Neutrophil (primary cell): ENCODE data around the gene CDK1.
"Not testable (repeated sequence)": the region's sequence is repeated elsewhere in the genome, so short reads cannot be mapped to it uniquely, and the experiment has no call there.

Source experiments
- H3K27ac ChIP-seq: fragments of 200-600 bp; sonication (generic); 2 replicates; pipeline ENCODE4 v1.5.1; 2016; ENCODE audit warnings: mild to moderate bottlenecking, moderate library complexity
- H3K27me3 ChIP-seq: fragments of 200-600 bp; sonication (generic); 2 replicates; pipeline ENCODE4 v1.6.0; 2016; ENCODE audit warnings: mild to moderate bottlenecking
- H3K36me3 ChIP-seq: fragments of 200-600 bp; sonication (generic); 2 replicates; pipeline ENCODE4 v1.5.1; 2017
- H3K4me1 ChIP-seq, 2 experiments: fragments of 200-600 bp in 1 of 2; sonication (generic) in 1 of 2; 1 replicate in 1 of 2; 2 replicates in 1 of 2; pipeline versions ENCODE4 v1.5.1 to v1.6.1; 2013 to 2016; ENCODE audit warnings: low read depth in 1 of 2, low read length in 1 of 2, mild to moderate bottlenecking in 1 of 2, moderate library complexity in 1 of 2; ENCODE audit not compliant: control insufficient read depth in 1 of 2, insufficient read depth in 1 of 2
- H3K4me3 ChIP-seq, 2 experiments: fragments of 200-600 bp in 1 of 2; sonication (generic) in 1 of 2; 1 replicate in 1 of 2; 2 replicates in 1 of 2; pipeline ENCODE4 v1.5.1; 2013 to 2016; ENCODE audit warnings: low read depth in 1 of 2, low read length in 1 of 2, mild to moderate bottlenecking in 1 of 2, moderate library complexity in 1 of 2
- H3K9me3 ChIP-seq: fragments of 200-600 bp; sonication (generic); 2 replicates; pipeline ENCODE4 v1.5.1; 2016
- TF ChIP-seq, protein P1 (sequence below): fragments of 200-600 bp; sonication (generic); IDR thresholded peaks from 2 replicates; pipeline ENCODE4 v1.5.1; 2016; ENCODE audit warnings: antibody characterized with exemption

CDK1 gene

DNA sequence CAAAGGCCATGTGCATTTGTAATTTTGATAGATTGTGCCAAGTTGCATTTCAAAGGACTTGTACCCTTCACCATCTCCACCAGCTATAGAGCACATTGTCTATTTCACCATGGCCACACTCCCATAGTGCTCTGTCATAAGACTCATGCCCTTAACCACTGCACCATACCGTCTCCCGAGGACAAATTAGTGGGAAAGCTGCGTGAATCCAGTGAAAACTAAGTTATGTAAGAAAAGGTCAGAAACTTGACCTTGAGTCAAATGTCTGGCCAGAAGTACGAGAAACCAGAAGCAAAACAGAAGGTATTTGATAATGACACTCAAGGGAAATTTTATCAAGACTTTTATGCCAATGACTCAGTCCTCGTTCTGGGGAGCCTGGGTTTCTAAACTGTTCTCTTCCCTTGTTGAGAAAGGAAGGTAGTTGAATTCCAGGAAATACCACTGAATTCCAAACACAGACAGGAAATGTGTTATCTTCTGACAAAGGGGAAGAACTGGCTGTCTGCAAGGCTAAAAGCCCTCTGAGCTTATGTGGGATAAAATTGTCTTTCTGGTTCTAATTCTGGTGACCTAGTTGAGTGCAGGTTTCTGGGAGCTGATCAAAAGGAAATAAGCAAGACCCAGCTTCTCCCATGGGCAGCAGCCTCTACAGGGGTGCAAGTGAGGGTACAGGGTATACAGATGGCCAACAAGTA, 49.7 kb downstream of the CDK1 start:
- TF ChIP-seq, protein P1, sequence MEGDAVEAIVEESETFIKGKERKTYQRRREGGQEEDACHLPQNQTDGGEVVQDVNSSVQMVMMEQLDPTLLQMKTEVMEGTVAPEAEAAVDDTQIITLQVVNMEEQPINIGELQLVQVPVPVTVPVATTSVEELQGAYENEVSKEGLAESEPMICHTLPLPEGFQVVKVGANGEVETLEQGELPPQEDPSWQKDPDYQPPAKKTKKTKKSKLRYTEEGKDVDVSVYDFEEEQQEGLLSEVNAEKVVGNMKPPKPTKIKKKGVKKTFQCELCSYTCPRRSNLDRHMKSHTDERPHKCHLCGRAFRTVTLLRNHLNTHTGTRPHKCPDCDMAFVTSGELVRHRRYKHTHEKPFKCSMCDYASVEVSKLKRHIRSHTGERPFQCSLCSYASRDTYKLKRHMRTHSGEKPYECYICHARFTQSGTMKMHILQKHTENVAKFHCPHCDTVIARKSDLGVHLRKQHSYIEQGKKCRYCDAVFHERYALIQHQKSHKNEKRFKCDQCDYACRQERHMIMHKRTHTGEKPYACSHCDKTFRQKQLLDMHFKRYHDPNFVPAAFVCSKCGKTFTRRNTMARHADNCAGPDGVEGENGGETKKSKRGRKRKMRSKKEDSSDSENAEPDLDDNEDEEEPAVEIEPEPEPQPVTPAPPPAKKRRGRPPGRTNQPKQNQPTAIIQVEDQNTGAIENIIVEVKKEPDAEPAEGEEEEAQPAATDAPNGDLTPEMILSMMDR: no peak
- H3K36me3 ChIP-seq: no peaks in the 10 kb centered on the region
- no peak overlapping the region for H3K27ac ChIP-seq
- no peaks in the 10 kb centered on the region for H3K9me3 ChIP-seq
- H3K4me3 ChIP-seq: no peak overlapping the region
- H3K4me1 ChIP-seq: no peaks in the 10 kb centered on the region
- H3K27me3 ChIP-seq: no peaks in the 10 kb centered on the region

DNA sequence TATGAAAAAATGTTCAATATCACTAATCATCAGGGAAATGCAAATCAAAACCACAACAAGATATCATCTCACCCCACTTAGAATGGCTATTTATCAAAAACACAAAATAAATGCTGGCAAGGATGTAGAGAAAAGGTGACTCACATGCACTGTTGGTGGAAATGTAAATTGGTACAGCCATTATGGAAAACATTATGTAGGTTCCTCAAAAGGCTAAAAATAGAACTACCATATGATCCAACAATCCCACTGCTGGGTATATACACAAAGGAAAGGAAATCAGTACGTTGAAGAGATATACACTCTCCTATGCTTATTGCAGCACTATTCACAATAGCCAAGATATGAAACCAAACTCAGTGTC, 50.2 kb downstream of the CDK1 start:
- Histone ChIP-seq H3K27me3 (no peaks in the 10 kb centered on the region), H3K27ac (no peak overlapping the region), H3K4me1 (no peaks in the 10 kb centered on the region), H3K9me3 (no peaks in the 10 kb centered on the region), H3K36me3 (no peaks in the 10 kb centered on the region), H3K4me3 (no peak overlapping the region)
- TF ChIP-seq, protein P1: no peak

DNA sequence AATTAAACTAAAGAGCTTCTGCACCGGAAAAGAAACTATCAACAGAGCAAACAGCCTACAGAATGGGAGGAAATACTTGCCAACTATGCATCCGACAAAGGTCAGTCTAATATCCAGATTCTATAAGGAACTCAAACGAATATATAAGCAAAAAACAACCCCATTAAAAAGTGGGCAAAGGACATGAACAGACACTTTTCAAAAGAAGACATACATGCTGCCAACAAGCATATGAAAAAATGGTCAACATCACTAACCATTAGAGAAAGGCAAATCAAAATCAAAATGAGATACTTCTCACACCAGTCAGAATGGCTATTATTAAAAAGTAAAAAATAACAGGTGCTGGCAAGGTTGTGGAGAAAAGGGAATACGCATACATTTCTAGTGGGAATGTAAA, 53.9 kb downstream of the CDK1 start:
- not testable (repeated sequence) for H3K27me3 ChIP-seq, H3K9me3 ChIP-seq, H3K4me1 ChIP-seq, H3K27ac ChIP-seq, H3K4me3 ChIP-seq, H3K36me3 ChIP-seq

DNA sequence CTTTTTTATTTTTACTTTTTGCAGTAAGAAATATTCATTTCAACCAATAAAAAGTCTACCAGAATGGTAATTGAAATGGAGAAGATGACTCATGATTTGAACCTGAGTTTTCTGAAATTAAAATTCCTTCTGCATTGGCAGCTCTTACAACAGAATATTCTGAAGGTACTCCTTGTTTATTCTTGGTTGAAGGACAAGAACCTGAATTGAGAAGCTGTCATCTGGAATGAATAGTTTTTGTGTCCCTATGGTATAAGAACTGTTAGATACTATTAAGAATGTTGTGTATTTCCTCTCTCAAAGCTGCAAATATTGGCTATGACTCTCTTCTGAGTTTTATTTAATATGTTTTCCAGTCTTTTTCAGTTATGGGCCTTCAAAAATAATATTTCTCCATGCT, 56.1 kb downstream of the CDK1 start:
- TF ChIP-seq, protein P1: no peak
- no peak overlapping the region for H3K4me3 ChIP-seq

DNA sequence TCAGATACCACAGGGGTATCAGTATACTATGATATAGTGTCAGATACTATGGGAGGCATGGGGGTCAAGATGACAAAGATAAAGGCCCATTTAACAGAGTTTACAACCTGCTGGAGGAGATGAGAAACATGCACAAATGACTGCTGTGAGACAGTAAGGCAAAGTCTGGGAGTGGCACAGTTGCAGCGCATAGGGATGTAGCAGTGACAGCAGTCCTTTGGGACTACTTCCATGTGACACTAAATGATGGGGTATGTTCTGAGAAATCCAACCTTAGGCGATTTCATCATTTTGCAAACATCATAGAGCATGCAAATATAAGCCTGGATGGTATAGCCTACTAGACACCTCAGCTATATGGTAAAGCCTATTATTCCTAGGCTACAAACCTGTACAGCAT, 56.8 kb downstream of the CDK1 start:
- TF ChIP-seq, protein P1: no peak
- Histone ChIP-seq H3K9me3 (no peaks in the 10 kb centered on the region), H3K4me3 (no peak overlapping the region), H3K27ac (no peak overlapping the region), H3K27me3 (no peaks in the 10 kb centered on the region), H3K36me3 (no peaks in the 10 kb centered on the region), H3K4me1 (no peaks in the 10 kb centered on the region)

More for the DNA sequence above, 56.1 kb downstream of the CDK1 start:
- Histone ChIP-seq H3K36me3 (no peaks in the 10 kb centered on the region), H3K27ac (no peak overlapping the region), H3K9me3 (no peaks in the 10 kb centered on the region), H3K27me3 (no peaks in the 10 kb centered on the region), H3K4me1 (no peaks in the 10 kb centered on the region)

DNA sequence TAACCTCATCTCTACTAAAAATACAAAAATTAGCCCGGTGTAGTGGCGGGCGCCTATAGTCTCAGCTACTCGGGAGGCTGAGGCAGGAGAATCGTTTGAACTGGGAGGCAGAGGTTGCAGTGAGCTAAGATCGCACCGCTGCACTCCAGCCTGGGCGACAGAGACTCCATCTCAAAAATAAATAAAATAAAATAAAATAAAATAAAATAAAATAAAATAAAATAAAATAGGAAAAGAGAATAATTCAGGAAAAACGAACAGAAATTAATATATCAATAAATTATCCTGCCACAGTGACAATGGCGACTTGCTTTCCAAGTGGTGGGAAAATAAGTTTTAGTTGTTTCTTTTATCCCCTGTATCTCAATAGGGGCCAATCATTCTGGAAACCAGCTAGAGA, 62.9 kb downstream of the CDK1 start:
- H3K9me3 ChIP-seq, H3K36me3 ChIP-seq: not testable (repeated sequence)

DNA sequence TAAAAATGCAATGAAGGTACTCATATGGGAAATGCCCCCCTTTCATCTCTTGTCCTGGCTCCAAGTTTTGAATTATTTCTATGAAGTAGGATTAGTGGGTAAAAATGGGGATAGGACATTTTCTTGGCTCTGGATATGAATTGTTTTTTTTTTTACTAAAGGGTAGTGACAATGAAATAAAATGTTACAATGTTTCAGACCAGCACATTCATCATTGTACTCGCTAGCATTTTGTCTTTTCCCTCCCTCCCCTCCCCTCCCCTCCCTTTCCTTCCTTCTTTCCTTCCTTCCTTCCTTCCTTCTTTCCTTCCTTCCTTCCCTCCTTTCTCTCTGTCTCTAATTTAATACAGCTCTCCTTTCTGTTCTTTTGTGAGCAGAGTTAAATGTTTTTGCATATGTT, 64.4 kb downstream of the CDK1 start:
- Histone ChIP-seq H3K4me3 (no peak overlapping the region), H3K36me3 (no peaks in the 10 kb centered on the region), H3K27me3 (no peaks in the 10 kb centered on the region), H3K9me3 (no peaks in the 10 kb centered on the region), H3K27ac (no peak overlapping the region), H3K4me1 (no peaks in the 10 kb centered on the region)
- TF ChIP-seq, protein P1: no peak

More for the DNA sequence above, 62.9 kb downstream of the CDK1 start:
- not testable (repeated sequence) for H3K27me3 ChIP-seq, H3K27ac ChIP-seq, H3K4me3 ChIP-seq, H3K4me1 ChIP-seq
